ENCODE measurements around the gene RAB40B. TPM values are rescaled to one million over a fixed set of nuclear protein-coding genes. Genes with fewer than 3 reads are reported as not detected.

The RAB40B gene
- total RNA-seq, 3 donors from 2014 or later: 21.0 to 52.4 (median 23.9) TPM

- no peak for TF ChIP-seq CTCF (IDR thresholded peaks at IDR 0.05)
- peak; percentile 95 to 98 (median 96) for DNase-seq
- intact Hi-C loops (cut with DNase I, micrococcal nuclease): loop anchor here in 1 of 2 donors (10.0 kb wide), 1 partner anchor 53 kb away; no protein-coding TSS in a partner anchor
- Histone ChIP-seq H3K4me1 (ENCODE audit: low read depth) (peaks cover 28% of the 10 kb centered on the region), H3K4me3 (peak within 1 kb of the TSS; percentile 97), H3K36me3 (ENCODE audit: low read depth) (no peaks in the 10 kb centered on the region), H3K9me3 (no peaks in the 10 kb centered on the region)
- ATAC-seq: peak; percentile 97
Observed at GRCh38 chr17:82648165-82648668, 50.3 kb downstream of the RAB40B start, which contains the start of gene WDR45B. Gene WDR45B (minus strand): TSS chr17:82648444. CDS start chr17:82648340, 104 bp downstream.

GRCh38 chr17:82647593-82648164 is 50.8 kb downstream of the RAB40B start:
- H3K4me3 ChIP-seq: peak overlapping the region; percentile 97
- no peaks in the 10 kb centered on the region for H3K9me3 ChIP-seq
- intact Hi-C loops (cut with DNase I, micrococcal nuclease): loop anchor here in 1 of 2 donors (10.0 kb wide), 1 partner anchor 53 kb away; no protein-coding TSS in a partner anchor
- H3K36me3 ChIP-seq (ENCODE audit: low read depth): no peaks in the 10 kb centered on the region
- TF ChIP-seq CTCF (IDR thresholded peaks at IDR 0.05): no peak
- H3K4me1 ChIP-seq (ENCODE audit: low read depth): peaks cover 23% of the 10 kb centered on the region
- peak; percentile 54 to 76 (median 73) for DNase-seq
- ATAC-seq: peak; percentile 48

- DNase-seq (no peak), ATAC-seq (no peak)
- H3K4me3 ChIP-seq: no peak overlapping the region
- H3K36me3 ChIP-seq (ENCODE audit: low read depth): no peaks in the 10 kb centered on the region
- peaks cover 22% of the 10 kb centered on the region for H3K4me1 ChIP-seq (ENCODE audit: low read depth)
- no peak for TF ChIP-seq CTCF (IDR thresholded peaks at IDR 0.05)
- intact Hi-C loops (cut with DNase I, micrococcal nuclease): loop anchor here in 1 of 2 donors (10.0 kb wide), 1 partner anchor 51 kb away; no protein-coding TSS in a partner anchor
- H3K9me3 ChIP-seq: no peaks in the 10 kb centered on the region
Observed at GRCh38 chr17:82645516-82645915, 53.0 kb downstream of the RAB40B start.

- no peak for DNase-seq
- Histone ChIP-seq H3K36me3 (ENCODE audit: low read depth) (no peaks in the 10 kb centered on the region), H3K9me3 (no peaks in the 10 kb centered on the region), H3K4me1 (ENCODE audit: low read depth) (peaks cover 22% of the 10 kb centered on the region), H3K4me3 (no peak overlapping the region)
- intact Hi-C loops (cut with DNase I, micrococcal nuclease): loop anchor here in 1 of 2 donors (10.0 kb wide), 1 partner anchor 49 kb away; no protein-coding TSS in a partner anchor
- no peak for ATAC-seq
- TF ChIP-seq CTCF (IDR thresholded peaks at IDR 0.05): no peak
Observed at GRCh38 chr17:82644148-82644547, 54.4 kb downstream of the RAB40B start.

- H3K9me3 ChIP-seq: peaks cover 2% of the 10 kb centered on the region
- no peak for DNase-seq
- intact Hi-C loops (cut with DNase I, micrococcal nuclease): loop anchor here in 1 of 2 donors (10.0 kb wide), 1 partner anchor 47 kb away; no protein-coding TSS in a partner anchor
- no peak for TF ChIP-seq CTCF (IDR thresholded peaks at IDR 0.05)
- H3K4me3 ChIP-seq: no peak overlapping the region
- ATAC-seq: no peak
- peaks cover 16% of the 10 kb centered on the region for H3K4me1 ChIP-seq (ENCODE audit: low read depth)
- no peaks in the 10 kb centered on the region for H3K36me3 ChIP-seq (ENCODE audit: low read depth)
Observed at GRCh38 chr17:82642022-82642421, 56.5 kb downstream of the RAB40B start.

Data from mucosa of descending colon (tissue), 3 donors.